Stimulated activated CD8-positive, alpha-beta memory T cell treated with anti-CD3 and anti-CD28 coated beads, Interleukin-4, amount 100 ng/mL, for 48 hours (primary cell): ENCODE results near the gene CTTNBP2NL.

Source experiments
- DNase-seq: peaks from one replicate; pipeline ENCODE4 v3.0.0-alpha.2; 2020

The CTTNBP2NL gene, protein sequence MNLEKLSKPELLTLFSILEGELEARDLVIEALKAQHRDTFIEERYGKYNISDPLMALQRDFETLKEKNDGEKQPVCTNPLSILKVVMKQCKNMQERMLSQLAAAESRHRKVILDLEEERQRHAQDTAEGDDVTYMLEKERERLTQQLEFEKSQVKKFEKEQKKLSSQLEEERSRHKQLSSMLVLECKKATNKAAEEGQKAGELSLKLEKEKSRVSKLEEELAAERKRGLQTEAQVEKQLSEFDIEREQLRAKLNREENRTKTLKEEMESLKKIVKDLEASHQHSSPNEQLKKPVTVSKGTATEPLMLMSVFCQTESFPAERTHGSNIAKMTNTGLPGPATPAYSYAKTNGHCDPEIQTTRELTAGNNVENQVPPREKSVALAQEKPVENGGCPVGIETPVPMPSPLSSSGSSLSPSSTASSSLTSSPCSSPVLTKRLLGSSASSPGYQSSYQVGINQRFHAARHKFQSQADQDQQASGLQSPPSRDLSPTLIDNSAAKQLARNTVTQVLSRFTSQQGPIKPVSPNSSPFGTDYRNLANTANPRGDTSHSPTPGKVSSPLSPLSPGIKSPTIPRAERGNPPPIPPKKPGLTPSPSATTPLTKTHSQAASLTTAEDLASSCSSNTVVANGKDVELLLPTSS

DNA sequence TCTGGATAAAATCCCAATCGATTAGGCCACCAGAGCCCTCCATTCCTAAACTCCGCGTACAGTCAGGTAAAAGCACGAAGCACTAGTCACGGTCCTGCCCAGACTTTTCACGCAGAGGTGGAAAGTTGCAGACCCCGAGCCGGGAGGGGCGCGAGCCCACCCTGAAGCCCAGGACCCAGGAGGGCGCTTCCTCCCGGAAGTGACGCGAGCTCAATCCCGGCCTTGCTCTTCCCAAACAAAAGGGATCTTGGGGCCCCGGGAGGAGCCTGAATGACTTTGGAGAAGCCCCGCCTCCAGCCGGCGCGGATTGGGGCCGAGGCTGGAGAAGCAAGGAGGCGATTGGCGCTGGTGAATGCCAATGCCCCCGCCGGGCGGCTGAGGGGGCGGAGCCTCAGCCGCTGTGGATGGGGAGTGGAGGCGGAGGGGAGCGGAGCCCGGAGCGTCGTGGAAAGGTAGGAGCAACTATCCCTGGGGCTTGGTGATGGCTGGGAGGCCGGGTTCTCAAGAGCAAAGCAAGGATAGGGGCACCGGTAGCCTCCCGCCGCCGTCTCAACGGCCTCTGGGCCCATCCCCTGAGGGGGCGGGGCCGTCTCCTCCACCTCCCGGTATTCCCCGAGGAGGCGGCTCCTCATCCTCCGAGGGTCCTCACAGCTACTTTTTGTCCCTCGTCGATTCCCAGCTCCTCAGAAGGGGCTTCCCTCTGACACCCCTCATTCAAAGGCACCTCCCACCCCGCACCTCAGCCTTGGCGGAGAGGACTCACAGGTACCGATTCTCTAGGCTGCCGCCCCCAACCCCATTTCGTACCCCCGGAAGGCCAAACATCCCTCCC is at the start of gene CTTNBP2NL:
CTTNBP2NL (plus strand) TSS at position 394 of the 832 bp plus-strand sequence. CDS start 19,952 bp downstream, outside the sequence.
- peak; percentile 87 for DNase-seq

DNA sequence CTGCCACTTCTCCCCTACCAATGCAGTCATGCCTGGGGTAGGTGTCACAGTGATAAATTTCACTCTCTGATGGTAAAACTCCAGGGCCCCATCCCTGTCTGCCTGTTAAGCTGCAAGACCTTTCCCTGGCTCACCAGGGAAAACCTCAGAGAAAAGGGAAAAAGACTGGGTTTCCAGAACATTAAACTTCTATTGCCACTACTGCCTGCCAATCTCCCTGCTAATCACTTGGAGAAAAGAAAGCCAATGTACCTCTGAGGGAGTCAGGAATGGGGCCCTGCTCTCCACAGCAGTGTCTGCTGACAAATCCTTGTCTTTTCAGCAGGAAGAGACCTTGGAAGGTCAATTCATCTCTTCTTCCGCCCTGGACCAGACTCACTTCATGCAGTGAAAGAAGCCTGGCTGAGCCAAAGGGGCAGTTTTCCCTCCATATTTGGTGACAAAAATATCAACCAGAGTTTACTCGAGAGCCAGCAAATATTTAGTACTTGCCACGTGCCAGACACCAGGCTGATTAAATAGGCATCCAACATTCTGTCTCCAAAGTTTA is 49.1 kb upstream of the CTTNBP2NL start:
- DNase-seq: no peak

DNA sequence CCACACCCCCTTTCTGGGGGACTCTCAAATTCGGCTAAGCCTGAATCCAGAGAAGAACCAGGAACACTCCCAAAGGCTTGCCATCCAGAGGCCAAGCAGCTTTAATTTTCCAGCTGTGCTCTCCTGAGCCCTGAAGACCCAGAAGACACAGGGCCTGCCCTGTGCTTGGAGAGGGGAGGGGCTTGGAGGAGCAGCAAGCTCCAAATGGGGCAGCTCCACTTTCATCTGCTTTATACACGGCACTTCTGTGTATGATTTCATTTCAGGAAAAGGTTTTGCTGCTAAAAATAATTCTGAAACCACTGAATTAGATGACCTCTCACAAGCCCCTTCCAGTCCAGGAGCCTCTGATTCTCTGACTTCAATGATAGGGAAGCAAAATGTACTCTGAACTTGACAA is 39.2 kb upstream of the CTTNBP2NL start:
- DNase-seq: no peak

DNA sequence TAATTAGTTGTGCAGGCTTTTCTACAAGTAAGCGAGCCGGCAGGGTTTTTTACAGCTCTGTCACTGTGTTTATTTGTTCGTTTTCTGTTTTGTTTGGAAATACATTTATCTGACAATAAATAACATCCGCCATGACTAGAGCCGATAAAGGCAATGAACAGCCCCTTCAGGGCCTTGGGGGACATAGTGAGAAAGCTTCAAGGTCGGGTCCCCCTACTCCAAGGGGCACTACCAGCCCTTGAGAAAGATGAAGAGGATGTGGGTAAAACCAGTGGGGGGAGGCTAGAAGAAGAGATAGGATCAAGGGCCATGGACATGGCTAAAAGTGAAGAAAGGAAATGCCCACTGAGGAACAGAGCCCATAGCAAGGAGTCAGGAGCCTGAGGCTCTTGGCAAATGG is 38.5 kb upstream of the CTTNBP2NL start:
- DNase-seq: no peak

DNA sequence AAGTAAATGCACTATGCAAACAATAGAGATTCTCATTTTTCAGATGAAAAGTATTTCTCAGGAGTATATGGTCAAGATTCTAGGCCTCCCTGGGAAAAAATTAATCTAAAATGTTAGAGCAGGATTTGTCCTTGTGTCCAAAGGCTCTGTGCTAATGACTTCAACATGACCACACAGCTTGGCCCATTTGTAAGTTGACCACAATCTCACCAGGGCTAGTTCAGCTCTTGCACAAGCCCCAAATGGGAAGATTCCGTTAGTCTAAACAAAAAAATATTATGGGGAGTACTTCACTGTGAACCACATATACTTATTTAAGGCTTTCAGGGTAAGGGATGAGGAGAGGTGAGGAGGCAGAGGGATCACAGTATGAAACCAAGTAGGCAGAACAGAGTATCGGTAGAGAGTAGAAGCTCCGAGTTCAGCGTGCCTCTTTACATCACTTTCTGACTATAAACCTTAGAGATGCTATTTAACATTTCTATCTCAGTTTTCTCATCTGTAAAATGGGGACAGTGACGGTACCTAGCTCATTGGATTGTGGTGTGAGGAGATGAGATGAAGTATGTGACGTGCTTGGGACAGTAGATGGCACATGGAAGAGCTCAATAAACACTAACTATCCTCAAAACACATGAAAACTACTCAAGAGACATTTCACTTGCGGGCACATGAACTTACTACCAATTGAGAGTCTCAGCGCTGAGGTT is 37.8 kb upstream of the CTTNBP2NL start:
- no peak for DNase-seq

DNA sequence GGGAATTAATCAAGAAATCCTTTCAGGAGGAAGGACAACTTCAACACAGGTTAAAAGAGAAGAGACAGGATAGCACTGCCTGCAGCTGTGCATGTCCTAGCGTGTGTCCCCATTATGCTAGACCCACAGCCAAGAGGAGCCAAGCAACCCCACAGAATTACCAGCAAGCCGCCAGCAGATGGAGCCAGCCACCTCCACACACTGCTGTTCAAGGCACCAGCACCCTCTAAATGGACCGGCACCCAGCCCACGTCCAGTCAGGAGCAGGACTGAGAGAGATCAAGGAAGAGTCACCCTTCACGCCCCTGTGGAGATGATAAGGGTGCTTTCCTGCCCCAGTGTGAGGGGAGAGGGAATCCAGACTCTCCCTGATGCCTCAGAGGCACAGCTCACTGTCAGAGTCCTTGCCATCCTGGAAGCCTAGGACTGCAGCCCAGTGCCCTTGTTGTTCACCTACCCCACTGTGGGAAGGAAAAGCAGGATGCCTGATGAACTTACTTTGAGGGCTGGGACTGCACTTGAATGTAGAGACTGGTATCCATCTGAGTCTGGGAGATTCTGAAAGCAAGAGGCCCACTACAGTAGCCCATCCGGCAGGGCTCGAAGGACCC is 37.1 kb upstream of the CTTNBP2NL start:
- peak; percentile 62 for DNase-seq

DNA sequence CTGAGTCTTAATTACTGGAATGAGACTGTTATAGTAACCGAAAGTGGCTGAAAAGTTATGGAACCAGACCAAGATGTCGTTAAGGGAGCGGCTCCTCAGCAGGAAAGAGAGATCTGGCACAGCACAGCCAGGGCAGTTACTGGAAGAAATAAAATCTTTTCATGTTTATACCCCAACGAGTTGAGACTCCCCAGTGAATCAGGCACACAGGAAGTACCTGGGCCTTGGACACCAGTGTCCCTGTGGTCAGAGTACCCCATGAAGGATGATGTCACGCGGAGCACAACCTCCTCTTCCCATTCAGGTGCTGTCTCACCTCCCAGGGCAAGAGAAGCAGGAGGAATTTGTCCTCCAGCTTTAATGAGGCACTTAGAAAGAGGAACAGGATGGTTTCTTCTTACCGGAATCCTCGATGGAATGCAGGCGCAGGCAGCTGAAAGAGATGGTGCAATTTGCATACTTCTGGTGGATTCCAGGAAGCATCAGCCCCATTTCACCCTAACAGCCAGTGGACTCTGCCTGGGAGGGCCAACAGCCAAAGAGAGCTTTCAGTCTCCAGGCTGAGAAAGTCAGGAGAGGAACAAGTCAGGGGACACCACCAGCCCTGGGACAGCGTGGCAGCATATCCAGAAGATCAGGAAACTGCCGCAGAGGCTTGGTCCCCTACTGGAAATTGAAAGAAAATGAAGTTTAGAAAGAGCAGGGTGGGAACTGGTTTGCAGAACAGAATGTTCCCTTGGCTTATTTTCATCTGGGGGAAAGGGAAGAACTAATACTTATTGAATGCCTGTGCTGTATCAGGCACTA is 35.9 kb upstream of the CTTNBP2NL start:
- no peak for DNase-seq

DNA sequence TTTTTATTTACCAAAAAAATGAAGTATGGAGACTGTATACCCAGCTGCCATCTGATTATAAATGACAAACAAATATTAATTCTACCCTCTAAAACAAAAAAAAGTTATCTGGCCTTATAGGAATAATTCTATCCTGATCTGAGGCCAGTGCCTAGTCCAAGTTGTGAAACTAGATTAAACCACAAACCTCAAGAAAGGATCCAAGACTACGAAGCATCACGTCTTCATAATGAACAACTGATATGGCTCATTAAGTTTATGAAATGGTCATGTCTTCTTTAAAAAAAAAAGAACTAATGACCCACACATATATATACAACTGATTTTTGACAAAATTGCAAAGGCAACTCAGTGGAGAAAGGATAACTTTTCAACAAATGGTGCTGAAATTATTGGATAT is 32.4 kb upstream of the CTTNBP2NL start:
- DNase-seq: no peak

DNA sequence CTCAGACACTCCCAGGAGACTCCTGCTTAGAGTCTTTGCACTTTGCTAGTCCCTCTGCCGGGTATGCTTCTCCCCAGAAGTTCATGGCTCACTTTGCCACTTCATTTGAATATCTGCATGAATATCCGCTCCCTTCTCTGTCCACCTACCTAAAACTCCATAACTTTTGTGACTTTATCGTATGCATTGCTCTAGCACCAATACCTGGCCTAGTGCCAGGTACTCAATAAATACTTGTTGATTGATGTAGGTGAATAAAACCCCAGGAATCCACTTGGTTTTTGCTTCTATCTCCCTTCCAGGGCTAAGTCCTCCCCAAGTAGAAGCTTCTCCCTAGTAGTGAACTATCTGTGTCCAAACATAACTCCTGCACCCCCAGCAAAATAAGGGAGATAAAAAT is 27.8 kb upstream of the CTTNBP2NL start:
- no peak for DNase-seq

DNA sequence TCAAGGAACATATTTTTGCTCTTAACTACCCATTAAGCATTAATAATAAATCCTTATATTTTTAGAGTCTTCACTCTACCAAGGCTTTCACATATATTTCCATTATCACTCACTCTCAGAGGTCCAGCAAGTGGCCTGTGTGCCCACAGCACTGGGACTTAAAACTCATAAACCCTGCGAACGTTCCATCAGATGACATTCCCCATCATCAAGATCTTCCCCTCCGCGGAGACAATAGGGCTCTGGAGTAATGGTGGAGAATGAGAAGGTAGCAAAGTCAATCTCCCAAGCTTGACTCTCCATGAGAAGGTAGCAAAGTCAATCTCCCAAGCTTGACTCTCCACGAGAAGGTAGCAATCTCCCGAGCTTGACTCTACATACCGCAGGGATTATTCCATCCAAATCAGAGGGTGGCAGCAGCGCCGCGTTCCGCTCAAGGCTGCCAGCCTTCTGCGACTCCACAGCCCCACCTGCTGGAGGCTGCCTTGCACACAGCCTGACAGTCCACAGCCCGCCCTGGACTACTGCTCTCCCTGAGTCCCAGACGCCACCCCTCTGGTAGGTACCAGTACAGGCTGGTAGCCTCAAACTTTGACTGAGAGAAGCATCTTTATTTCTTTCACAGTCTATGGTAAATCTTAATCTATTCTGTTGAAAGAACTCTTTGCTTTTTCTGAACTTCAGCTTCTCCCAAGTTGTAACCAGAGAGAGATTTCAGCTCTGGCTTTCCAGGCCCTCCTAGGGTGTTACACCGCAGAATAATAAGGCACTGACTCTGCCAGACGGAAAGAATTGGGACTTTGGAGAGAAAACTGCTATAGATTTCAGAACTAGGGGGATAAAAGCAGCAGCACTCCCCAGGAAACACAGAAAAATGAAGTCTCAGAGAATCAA is 26.4 kb upstream of the CTTNBP2NL start:
- peak; percentile 95 for DNase-seq

DNA sequence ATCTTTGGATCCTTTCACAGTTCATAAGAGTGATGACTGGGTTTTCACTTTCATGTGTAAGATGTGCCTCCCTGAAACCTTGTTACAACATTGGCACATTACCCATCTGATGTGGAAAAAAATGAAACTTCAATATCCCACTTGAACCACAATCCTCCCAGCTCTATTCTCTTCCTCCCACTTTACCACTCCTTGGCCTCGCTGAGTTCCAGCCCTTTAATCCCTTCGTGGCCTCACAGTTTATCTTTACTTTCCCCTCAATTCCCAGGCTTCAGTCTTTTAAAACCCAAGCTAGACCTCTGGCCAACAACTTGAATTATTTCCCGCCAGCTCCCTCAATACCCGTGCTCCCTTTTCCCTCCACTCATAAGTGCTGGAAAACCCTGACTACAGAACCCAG is 25.0 kb upstream of the CTTNBP2NL start:
- DNase-seq: no peak

DNA sequence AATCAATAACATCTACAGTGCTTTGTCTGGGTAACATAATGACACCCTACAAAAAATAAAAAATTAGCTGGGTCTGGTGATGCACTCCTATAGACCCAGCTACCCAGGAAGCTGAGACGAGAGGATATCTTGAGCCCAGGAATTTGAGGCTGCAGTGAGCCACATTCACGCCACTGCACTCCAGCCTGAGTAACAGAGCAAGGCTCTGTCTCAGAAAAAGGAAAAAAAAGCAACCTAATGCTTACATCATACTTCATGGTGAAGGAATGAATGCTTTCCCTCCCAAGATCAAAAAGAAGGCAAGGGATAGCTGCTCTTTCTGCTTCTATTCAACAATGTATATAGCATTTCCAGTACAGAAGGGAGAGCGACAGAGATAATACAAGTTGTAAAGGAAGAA is 24.2 kb upstream of the CTTNBP2NL start:
- DNase-seq: no peak

DNA sequence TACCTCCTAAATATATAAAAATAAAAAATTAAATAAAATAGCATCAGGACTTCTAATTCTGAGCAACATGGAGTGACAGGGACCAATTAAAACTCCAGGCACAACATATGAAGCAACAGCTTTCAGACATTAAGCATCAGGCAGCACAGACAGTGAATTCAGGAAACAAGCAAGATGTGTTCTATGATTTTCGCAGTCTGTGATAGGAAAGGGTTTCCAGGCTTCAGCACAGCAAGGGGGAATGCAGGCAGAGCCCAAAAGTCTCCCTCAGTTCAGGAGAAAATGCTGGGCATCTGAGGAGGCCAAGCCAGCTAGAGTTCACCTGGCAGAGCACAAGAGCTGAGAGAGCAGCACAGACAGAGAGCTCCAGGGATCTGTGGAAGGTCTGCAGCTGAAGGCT is 22.2 kb upstream of the CTTNBP2NL start:
- DNase-seq: no peak

DNA sequence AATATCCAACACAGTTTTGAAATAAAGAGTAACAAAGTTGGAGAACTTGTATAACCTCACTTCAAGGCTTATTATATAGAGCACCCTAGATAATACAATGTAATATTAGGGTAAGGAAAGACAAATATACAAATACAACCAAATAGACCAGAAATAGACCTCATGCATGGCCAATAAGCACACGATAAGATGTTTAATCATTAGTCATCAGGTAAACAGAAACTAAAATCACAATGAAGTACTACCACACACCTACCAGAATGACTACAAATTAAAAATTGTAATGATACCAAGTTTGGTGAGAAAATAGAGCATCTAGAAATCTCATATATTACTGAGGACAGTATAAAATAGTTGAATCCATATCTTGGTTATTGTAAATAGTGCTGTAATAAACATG is 20.3 kb upstream of the CTTNBP2NL start:
- no peak for DNase-seq

DNA sequence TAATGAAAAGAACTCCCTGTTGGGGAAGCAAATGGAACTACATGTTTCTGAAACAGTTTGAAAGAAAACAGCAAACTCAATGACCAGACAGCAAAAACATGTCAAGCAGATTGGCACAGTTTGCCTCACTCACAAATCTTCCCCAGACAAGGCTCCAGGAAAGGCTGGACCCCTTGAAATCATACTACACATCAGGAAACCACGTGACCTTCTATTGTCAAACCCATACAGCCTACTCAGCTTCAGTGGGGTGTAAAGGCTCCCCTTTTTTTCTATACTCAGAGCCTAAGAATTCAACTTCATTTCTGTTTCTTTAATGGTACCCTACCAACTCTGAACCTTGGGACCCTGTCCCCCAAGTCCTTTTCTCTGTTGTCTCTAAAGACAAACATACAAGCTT is 15.7 kb upstream of the CTTNBP2NL start:
- DNase-seq: no peak

DNA sequence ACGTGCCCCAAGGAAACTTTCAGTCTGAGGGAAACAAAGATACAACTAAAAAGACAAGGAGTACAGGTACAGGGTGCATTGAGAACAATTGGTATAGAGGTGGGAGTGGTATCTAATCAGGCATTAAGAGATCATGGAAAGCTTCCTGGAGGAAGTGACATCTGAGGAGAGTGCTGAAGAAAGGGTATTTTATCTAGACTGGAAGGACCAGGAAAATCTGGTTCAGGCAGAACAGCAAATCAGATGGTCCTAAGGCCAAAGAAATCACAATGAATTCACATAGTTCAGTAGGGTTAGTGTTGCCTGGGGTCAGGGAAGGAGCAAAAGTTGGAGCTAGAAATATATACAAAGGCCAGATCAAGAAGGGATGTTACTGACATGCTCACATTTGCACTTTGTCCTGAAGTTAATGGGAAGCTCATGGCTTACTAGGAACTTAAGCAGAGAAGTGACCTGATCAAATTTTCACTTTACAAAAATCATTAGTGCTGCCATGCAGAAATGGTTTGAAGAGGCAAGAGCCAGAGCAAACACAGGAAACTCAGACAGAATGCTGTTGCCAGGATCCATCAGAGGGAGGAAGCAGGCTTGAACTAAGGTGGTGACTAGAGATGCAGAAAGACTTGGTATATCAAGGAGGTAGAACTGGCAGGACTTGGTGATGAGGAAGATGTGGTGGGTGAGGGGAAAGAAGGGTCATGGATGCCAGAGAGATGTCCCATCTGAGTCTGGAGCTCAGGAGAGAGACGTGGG is 14.5 kb upstream of the CTTNBP2NL start:
- no peak for DNase-seq

DNA sequence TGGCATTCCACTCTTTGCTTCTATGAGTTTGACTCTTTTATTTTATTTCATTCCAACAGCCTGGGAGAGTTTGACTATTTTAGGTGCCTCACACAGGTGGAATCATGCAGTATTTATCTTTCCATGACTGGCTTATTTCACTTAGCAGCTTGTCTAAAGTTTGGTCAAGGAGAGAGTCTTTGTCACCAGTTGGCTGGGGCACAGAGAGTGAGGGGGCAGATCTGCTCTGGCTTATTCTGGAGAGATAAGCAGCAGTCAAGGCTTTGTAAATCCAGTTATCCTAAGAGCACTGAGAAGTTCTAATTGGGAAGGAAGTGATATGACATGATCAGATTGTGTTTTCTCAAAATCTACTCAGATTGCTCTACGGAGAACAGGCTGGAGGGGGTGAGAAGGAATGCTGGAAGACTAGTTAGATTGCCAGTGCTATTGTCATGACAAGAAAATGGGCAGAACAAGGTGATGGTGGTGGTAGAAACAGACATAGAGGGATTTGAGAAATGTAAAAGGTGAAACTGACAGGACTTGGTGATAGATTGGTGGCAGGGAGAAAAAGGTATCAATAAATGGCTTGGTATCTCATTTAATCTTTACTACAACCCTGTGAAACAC is 12.1 kb upstream of the CTTNBP2NL start:
- no peak for DNase-seq

DNA sequence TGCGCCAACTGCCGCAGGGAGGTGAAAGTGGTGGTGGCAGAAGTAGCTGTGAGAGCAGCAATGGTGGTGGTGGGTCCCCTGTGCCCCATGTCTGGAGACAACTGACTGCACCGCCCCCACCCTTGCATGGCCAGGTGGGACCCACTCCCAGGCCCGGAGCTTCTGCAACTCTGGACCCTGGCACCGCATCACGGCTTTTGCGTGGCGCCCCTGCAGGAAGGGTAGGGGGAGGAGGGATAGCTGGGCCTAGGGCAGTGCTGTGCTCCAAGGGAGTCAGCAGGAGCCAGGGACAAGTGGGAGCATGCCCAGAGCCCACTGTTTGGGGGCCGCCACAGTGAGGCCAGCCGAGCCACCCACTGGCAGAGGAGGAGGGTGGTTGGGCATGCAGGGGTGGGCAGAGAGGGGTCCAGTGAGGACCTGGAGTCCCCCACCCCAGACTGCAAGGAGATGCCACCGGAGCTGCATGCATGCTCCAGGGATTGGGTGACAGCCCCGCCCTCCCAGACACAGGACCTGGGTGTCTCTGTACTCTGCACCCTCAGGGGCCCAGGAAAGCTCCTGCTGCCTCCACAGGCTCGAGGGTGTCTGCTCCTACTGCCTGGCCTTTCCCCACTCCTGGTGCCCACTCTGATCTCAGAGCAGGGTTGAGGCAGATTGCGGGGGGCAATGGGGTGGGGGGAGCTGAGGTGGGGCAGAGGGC is 9.8 kb upstream of the CTTNBP2NL start:
- DNase-seq: no peak
